Ishikawa (cell line): ENCODE results near the gene ISOC2.

Source experiments
- CEBPB ChIP-seq: IDR thresholded peaks from 2 replicates; pipeline ENCODE4 v1.6.1; 2012
- CREB1 ChIP-seq: IDR thresholded peaks from 2 replicates; pipeline ENCODE4 v1.6.1; 2012; ENCODE audit warnings: low read depth
- EGR1 ChIP-seq: IDR thresholded peaks from 2 replicates; pipeline ENCODE4 v1.6.1; 2012
- EP300 ChIP-seq: IDR thresholded peaks from 2 replicates; pipeline ENCODE4 v1.6.1; 2012; ENCODE audit warnings: borderline replicate concordance
- FOXM1 ChIP-seq: IDR thresholded peaks from 2 replicates; pipeline ENCODE4 v1.6.1; 2012; ENCODE audit warnings: low read depth, borderline replicate concordance
- MAX ChIP-seq: IDR thresholded peaks from 2 replicates; pipeline ENCODE4 v1.6.1; 2012
- NFIC ChIP-seq: IDR thresholded peaks from 2 replicates; pipeline ENCODE4 v1.6.1; 2012
- RAD21 ChIP-seq: IDR thresholded peaks from 2 replicates; pipeline ENCODE4 v1.6.1; 2012; ENCODE audit warnings: low read depth
- REST ChIP-seq: IDR thresholded peaks from 2 replicates; pipeline ENCODE4 v1.6.1; 2012; ENCODE audit warnings: low read depth, mild to moderate bottlenecking
- TAF1 ChIP-seq: IDR thresholded peaks from 2 replicates; pipeline ENCODE4 v1.6.1; 2012; ENCODE audit warnings: low read depth, mild to moderate bottlenecking
- TCF12 ChIP-seq: IDR thresholded peaks from 2 replicates; pipeline ENCODE4 v1.6.1; 2012; ENCODE audit warnings: low read depth
- TEAD4 ChIP-seq: IDR thresholded peaks from 2 replicates; pipeline ENCODE4 v1.6.1; 2012
- USF1 ChIP-seq: IDR thresholded peaks from 2 replicates; pipeline ENCODE4 v1.6.1; 2012
- YY1 ChIP-seq: IDR thresholded peaks from 2 replicates; pipeline ENCODE4 v1.6.1; 2012; ENCODE audit warnings: low read depth
- ZBTB7A ChIP-seq: IDR thresholded peaks from 2 replicates; pipeline ENCODE4 v1.6.1; 2012; ENCODE audit warnings: low read depth

ISOC2 gene

GRCh38 chr19:55476100-55476775, 14.8 kb upstream of the ISOC2 start, which contains the start of gene ZNF628:
TSS of gene ZNF628 (plus strand) at chr19:55476617. CDS start at chr19:55479911, 3,294 bp downstream.
- TF ChIP-seq NFIC (peak; percentile 56), RAD21 (no peak), CEBPB (no peak), FOXM1 (no peak), TAF1 (peak; percentile 60), TCF12 (peak; percentile 59; the same call in 1 of the 2 replicates), MAX (peak; percentile 100), ZBTB7A (peak; percentile 50; the same call in 1 of the 2 replicates), YY1 (peak; percentile 37; the same call in 1 of the 2 replicates), REST (no peak), EGR1 (peak; percentile 69), TEAD4 (no peak), CREB1 (peak; percentile 94), EP300 (no peak; the same call in 1 of the 2 replicates), USF1 (peak; percentile 53; the same call in 1 of the 2 replicates)

- TF ChIP-seq EP300 (peak; percentile 47; the same call in 1 of the 2 replicates), CREB1 (no peak), FOXM1 (no peak), TEAD4 (peak; percentile 82), NFIC (peak; percentile 60), TCF12 (peak; percentile 30; the same call in 1 of the 2 replicates), YY1 (0 out of 2 replicates have a peak, but pooled peaks have one; percentile 11), USF1 (no peak), CEBPB (no peak), REST (no peak), EGR1 (no peak), RAD21 (no peak), MAX (peak; percentile 5; the same call in 1 of the 2 replicates), ZBTB7A (no peak), TAF1 (no peak)
Measured at GRCh38 chr19:55474269-55475265, 13.1 kb upstream of the ISOC2 start.

- TF ChIP-seq TCF12, result no peak
- no peak for TF ChIP-seq TEAD4
- no peak for TF ChIP-seq CEBPB
- no peak for TF ChIP-seq MAX
- no peak for TF ChIP-seq RAD21
- no peak for TF ChIP-seq ZBTB7A
- TF ChIP-seq EP300, result no peak
- TF ChIP-seq NFIC, result no peak
- TF ChIP-seq USF1, result no peak
- TF ChIP-seq CREB1, result no peak
- no peak for TF ChIP-seq EGR1
- no peak for TF ChIP-seq TAF1
- no peak for TF ChIP-seq YY1
- TF ChIP-seq FOXM1, result no peak
Measured at GRCh38 chr19:55473225-55474012, 12.0 kb upstream of the ISOC2 start.
